GM12872 (cell line): ENCODE data around the gene KRT85.
A peak's percentile ranks its signal among the peaks of the same experiment; 100 is the strongest.

Experiments
- TF ChIP-seq, protein P1 (sequence below): IDR thresholded peaks from 3 replicates; pipeline ENCODE4 v1.5.1; 2011; ENCODE audit warnings: low read depth, mild to moderate bottlenecking, low read length, moderate library complexity; ENCODE audit not compliant: insufficient read depth

KRT85 gene

DNA sequence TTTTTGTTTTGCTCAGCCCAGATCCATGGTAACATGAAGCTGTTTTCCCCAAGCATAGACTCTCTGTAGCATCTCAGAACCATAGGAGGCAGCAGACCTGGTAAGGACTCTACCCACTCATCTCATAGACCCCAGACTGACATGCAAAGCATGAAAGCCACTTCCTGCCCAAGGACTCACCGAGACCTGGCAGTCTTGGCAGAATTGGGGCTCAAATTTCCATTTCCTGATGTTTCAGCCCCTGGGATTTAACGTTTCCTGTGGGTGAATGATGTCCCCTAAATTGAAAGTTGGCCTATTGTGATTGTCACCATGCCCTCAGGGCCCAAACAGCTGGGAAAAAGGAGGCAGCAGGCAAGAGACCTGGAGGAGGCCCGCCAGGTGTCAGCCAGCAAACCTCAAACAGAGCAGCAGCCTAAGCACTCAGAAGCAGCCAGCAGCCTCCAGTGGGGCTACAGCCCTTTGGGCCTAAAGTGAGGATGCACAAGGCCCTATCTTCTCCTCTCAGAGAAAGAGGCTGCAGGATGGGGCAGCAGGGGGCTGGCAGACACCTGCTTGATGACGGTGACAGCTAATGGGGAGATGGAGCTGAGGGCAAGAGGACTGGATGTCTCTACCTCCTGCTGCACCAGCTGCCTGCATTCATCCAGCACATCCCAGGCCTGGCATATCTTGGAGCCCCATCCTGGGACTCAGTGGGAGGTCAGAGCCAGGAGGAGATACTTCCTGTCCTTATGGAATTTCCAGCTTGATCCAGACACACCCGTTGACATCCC, 8.5 kb downstream of the KRT85 start:
- TF ChIP-seq, protein P1, sequence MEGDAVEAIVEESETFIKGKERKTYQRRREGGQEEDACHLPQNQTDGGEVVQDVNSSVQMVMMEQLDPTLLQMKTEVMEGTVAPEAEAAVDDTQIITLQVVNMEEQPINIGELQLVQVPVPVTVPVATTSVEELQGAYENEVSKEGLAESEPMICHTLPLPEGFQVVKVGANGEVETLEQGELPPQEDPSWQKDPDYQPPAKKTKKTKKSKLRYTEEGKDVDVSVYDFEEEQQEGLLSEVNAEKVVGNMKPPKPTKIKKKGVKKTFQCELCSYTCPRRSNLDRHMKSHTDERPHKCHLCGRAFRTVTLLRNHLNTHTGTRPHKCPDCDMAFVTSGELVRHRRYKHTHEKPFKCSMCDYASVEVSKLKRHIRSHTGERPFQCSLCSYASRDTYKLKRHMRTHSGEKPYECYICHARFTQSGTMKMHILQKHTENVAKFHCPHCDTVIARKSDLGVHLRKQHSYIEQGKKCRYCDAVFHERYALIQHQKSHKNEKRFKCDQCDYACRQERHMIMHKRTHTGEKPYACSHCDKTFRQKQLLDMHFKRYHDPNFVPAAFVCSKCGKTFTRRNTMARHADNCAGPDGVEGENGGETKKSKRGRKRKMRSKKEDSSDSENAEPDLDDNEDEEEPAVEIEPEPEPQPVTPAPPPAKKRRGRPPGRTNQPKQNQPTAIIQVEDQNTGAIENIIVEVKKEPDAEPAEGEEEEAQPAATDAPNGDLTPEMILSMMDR, result peak; percentile 46

DNA sequence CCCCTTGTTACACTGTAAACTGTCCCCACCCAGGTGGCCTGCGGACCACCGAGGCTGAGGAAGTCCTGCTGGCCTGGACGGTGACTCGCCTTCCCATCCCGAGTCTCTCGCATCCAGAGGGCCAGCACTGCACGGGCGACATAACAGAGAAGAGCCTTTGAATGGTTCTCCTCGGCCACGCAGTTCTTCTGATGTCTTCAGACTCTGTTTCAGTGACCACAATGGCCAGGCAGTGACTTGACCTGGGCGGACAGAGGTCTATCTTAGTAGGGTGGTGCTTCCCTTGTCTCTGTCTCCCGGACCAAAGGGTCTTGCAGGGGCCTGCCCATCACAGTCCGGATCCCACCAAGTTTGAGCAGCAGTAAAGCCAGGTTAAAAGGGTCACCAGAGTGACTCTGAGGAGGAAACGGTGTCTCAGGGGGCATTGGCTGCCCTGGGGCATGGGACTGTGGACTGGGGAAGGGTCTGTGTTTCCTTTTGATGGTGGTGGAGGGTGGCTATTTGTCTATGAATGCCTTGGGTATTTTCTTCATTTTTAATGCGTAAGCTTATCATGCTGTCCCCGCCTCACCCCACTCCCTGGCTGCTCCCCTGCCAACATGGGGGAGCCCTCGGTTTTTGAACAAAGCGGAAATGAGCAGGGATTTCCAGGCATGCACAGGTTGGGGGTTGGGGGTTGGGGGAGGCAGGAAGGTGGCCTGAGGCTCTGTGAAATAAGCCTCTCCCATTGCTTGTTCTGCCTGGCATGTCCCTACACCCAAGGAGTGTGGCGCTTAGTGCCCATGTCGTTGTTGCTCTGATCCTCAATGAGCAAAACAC, 10.3 kb downstream of the KRT85 start:
- TF ChIP-seq, protein P1, result no peak

DNA sequence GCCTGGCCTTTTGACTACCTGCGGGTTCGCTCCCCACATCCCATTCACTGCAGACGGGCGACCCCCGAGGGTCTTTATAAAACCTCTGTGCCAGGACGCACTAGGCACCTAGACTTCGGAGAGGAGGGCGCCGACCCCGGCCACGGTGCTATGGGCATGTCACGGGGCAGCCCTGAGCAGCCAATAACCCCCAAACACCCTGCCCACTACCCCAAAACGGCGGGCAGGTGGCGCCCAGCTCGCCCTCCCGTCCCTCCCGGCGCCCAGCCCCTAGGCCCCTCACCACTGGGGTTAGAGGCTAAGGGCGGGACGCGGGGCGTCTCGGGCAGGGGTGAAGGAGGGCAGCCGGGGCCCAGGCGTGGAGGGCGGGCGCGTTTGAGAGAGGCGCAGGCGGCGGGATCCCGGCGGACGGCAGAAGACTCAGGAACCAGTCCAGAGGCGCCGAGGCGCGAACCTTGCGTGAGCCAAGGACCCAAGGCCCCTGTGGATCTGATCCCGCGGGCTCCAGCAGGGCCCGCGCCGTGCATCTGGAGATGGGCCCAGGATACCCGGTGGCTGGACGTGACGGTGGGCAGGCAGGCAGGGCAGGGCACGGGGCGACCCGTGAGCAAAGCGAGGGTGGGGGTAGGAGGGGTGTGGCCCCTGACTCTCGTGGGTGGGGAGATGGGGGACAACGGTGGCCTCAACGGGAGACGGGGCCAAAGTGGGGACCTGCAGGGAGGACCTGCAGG, 11.1 kb downstream of the KRT85 start:
- TF ChIP-seq, protein P1, result no peak

DNA sequence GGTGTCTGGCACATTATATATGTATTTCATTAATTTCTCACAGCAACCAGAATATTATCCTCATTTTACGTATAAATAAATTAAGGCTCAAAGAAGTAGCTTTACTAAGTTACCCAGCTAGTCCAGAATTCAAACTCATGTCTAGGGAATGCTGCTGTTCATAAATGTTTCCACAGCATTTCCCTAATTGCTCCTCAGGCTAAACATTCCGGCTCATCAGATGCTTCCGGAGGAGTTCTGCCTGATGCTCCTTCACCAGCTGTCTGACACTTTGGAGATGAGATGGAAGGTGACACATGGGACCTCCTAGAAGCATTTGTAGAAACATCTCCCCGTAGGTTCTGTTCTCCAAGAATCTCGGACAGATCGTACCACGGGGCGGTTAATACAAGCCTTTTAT, 12.1 kb downstream of the KRT85 start:
- TF ChIP-seq, protein P1, result no peak

DNA sequence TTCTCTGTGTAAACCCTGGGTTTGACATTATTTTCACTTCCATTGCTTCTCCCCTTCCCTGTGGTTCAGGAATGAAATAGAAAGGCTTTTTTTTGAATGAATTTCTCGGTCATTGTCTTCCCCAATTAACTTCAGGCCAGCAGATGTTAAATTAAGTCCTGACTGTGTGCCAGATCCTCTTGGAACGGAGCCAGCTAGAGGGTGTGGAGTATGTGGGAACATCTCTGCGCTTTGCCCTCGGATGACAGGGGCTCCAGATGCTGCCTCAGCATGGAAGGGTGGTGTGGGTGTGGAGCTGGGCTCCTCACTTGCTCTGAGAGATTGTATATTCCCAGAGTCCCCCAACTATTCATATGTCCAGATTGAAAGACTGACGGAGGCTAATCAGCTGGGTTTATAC, 13.1 kb downstream of the KRT85 start:
- TF ChIP-seq, protein P1, result no peak

DNA sequence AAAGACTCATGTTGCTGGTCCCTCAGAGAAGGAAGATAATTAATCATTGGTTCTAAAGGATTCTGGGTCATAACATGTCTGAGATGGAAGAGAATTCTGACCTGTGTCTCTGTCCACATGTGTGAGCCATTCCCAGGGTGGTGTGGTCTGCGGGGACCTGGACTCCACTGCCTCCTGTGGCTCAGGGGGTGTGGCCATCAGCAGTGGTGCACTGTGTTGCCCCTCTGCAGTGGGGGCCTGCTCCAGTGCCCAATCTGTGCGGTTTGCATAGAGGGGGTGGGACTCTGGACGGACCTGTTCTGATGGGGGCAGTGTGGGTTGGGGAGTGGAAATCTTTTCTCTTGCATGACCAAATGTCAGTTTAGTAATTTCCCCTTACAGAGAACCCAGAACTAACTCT, 13.5 kb downstream of the KRT85 start:
- TF ChIP-seq, protein P1, result no peak

DNA sequence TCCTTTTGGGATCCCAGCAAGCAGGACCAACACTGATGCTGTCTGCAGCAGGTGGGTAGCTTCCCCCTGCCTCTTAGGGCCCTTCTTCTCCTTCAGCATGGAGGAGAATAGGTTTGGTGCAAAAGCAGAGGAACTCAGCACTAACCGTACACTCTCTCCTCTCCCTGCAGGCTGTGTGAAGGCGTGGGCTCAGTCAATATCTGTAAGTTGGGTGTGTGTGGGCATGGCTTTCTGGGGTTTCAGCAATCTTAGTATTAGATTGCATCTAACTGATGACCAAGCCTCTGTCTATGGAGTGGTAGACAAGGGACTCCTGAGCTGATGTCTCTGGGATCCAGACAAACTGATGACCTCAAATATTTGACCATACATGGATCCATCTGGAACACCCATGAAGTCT, 14.3 kb downstream of the KRT85 start:
- TF ChIP-seq, protein P1, result no peak
